H1 (cell line): ENCODE results near the gene FGD5. TPM values are rescaled to one million over a fixed set of nuclear protein-coding genes. Genes with fewer than 3 reads are reported as not detected.

Source experiments
- CTCF ChIA-PET: fragments of 300-600 bp; sonication (Branson Sonifier 250); formaldehyde crosslinking; loops from one replicate; lab custom pipeline; 2021; ENCODE audit not compliant: partially characterized antibody; lab: Charles Lee
- POLR2A ChIA-PET: fragments of 300-600 bp; sonication (Branson Sonifier 250); formaldehyde crosslinking; loops from one replicate; lab custom pipeline; 2021; ENCODE audit warnings: inconsistent platforms; ENCODE audit not compliant: partially characterized antibody; lab: Charles Lee
- DNase-seq, 2 experiments: peaks; one replicate each; pipeline versions ENCODE4 v3.0.0 to v3.0.0-alpha.2; 2010 to 2022; ENCODE audit warnings: low spot score in 2 of 2, low read depth in 1 of 2, mixed read lengths in 1 of 2
- FAIRE-seq: peaks from 2 replicates; lab custom pipeline; 2011; peaks lifted over from hg19 to GRCh38; lab: Jason Lieb, UNC
- H2AFZ ChIP-seq: 2 replicates; pipeline ENCODE4 v1.8.1; 2012; ENCODE audit warnings: low read length, inconsistent platforms
- H2AK5ac ChIP-seq: 2 replicates; pipeline ENCODE4 v1.6.1; 2013; ENCODE audit warnings: low read depth, low read length
- H2BK120ac ChIP-seq: replicated peaks from 2 replicates; pipeline ENCODE3; 2013; ENCODE audit warnings: low read depth, low read length, inconsistent platforms
- H2BK12ac ChIP-seq: 2 replicates; pipeline ENCODE4 v1.6.1; 2013; ENCODE audit warnings: low read depth, low read length
- H2BK15ac ChIP-seq: 2 replicates; pipeline ENCODE4 v1.6.1; 2013; ENCODE audit warnings: low read length
- H2BK20ac ChIP-seq: 2 replicates; pipeline ENCODE4 v1.6.1; 2013; ENCODE audit warnings: low read length
- H2BK5ac ChIP-seq: 2 replicates; pipeline ENCODE4 v1.6.1; 2013; ENCODE audit warnings: low read depth, low read length
- H3K14ac ChIP-seq: 2 replicates; pipeline ENCODE4 v1.6.1; 2013; ENCODE audit warnings: inconsistent platforms; ENCODE audit not compliant: insufficient read length
- H3K18ac ChIP-seq: 2 replicates; pipeline ENCODE4 v1.6.1; 2013; ENCODE audit warnings: low read length; ENCODE audit errors: extremely low read depth
- H3K23ac ChIP-seq: 2 replicates; pipeline ENCODE4 v1.6.1; 2013; ENCODE audit warnings: inconsistent platforms; ENCODE audit not compliant: insufficient read length
- H3K23me2 ChIP-seq: 2 replicates; pipeline ENCODE4 v1.6.1; 2013; ENCODE audit warnings: low read depth, low read length
- H3K27ac ChIP-seq: 2 replicates; pipeline ENCODE4 v1.6.1; 2011; ENCODE audit warnings: low read depth, low read length, inconsistent platforms
- H3K27me3 ChIP-seq, 4 experiments: replicated peaks in 1 of 4; 1 replicate in 1 of 4; 2 replicates in 3 of 4; pipeline versions ENCODE4 v1.6.1 to v1.8.1; 2011 to 2013; ENCODE audit warnings: low read length in 3 of 4, mild to moderate bottlenecking in 3 of 4, inconsistent platforms in 2 of 4, mixed read lengths in 2 of 4, moderate library complexity in 1 of 4; ENCODE audit not compliant: control insufficient read depth in 3 of 4, insufficient read depth in 3 of 4; ENCODE audit errors: extremely low read depth in 1 of 4
- H3K36me3 ChIP-seq, 4 experiments: 2 replicates each; pipeline versions ENCODE4 v1.6.1 to v1.8.1; 2011 to 2013; ENCODE audit warnings: mild to moderate bottlenecking in 4 of 4, low read length in 3 of 4, moderate library complexity in 2 of 4, control low read depth in 1 of 4, inconsistent platforms in 1 of 4; ENCODE audit not compliant: insufficient read depth in 4 of 4, control insufficient read depth in 2 of 4
- H3K4ac ChIP-seq: replicated peaks from 2 replicates; pipeline ENCODE3; 2013; ENCODE audit warnings: low read length, low read depth, mixed read lengths, inconsistent platforms; ENCODE audit not compliant: insufficient read length
- H3K4me1 ChIP-seq, 4 experiments: replicated peaks in 1 of 4; 1 replicate in 1 of 4; 2 replicates in 3 of 4; pipeline versions ENCODE4 v1.6.1 to v1.8.1; 2011 to 2013; ENCODE audit warnings: low read length in 3 of 4, inconsistent platforms in 2 of 4, mixed read lengths in 1 of 4; ENCODE audit not compliant: insufficient read depth in 4 of 4, control insufficient read depth in 3 of 4
- H3K4me2 ChIP-seq, 2 experiments: 2 replicates each; pipeline versions ENCODE4 v1.6.1 to v1.8.1; 2011 to 2013; ENCODE audit warnings: low read depth in 2 of 2, low read length in 2 of 2, control low read depth in 1 of 2, inconsistent platforms in 1 of 2, mild to moderate bottlenecking in 1 of 2; ENCODE audit not compliant: insufficient read depth in 1 of 2
- H3K4me3 ChIP-seq, 4 experiments: fragments of 200-600, 300-600 bp in 1 of 4; sonication (generic), shearing (Covaris generic), sonication (Bioruptor Twin) in 1 of 4; 2 replicates each; pipeline versions ENCODE4 v1.5.1 to v1.8.1; 2011 to 2016; ENCODE audit warnings: low read length in 4 of 4, low read depth in 3 of 4, control low read depth in 2 of 4, inconsistent platforms in 2 of 4, mild to moderate bottlenecking in 2 of 4, mixed read lengths in 1 of 4, moderate library complexity in 1 of 4; ENCODE audit not compliant: insufficient read depth in 2 of 4; ENCODE audit errors: extremely low read depth in 1 of 4
- H3K56ac ChIP-seq: replicated peaks from 2 replicates; pipeline ENCODE3; 2013; ENCODE audit warnings: low read depth, mild to moderate bottlenecking, mixed read lengths, low read length, inconsistent platforms; ENCODE audit not compliant: insufficient read length
- H3K79me1 ChIP-seq: 2 replicates; pipeline ENCODE4 v1.6.1; 2013; ENCODE audit warnings: low read depth, low read length, control low read depth
- H3K79me2 ChIP-seq, 2 experiments: 2 replicates each; pipeline versions ENCODE4 v1.6.1 to v1.8.1; 2012 to 2013; ENCODE audit warnings: low read length in 2 of 2, mild to moderate bottlenecking in 2 of 2, inconsistent platforms in 1 of 2; ENCODE audit not compliant: insufficient read depth in 2 of 2, control insufficient read depth in 1 of 2
- H3K9ac ChIP-seq, 4 experiments: replicated peaks in 1 of 4; 1 replicate in 1 of 4; 2 replicates in 3 of 4; pipeline versions ENCODE4 v1.6.1 to v1.8.1; 2011 to 2013; ENCODE audit warnings: low read depth in 3 of 4, low read length in 3 of 4, control low read depth in 2 of 4, mild to moderate bottlenecking in 2 of 4, moderate library complexity in 2 of 4, inconsistent platforms in 1 of 4; ENCODE audit errors: extremely low read depth in 1 of 4
- H3K9me3 ChIP-seq, 2 experiments: 2 replicates each; pipeline versions ENCODE4 v1.6.1 to v1.8.1; 2012 to 2013; ENCODE audit warnings: mild to moderate bottlenecking in 2 of 2, moderate library complexity in 2 of 2, control low read depth in 1 of 2, inconsistent platforms in 1 of 2, low read depth in 1 of 2, low read length in 1 of 2, mixed read lengths in 1 of 2; ENCODE audit not compliant: insufficient read depth in 2 of 2
- H4K20me1 ChIP-seq, 2 experiments: replicated peaks in 1 of 2; 2 replicates each; pipeline versions ENCODE3 to v1.8.1; 2011 to 2013; ENCODE audit warnings: inconsistent platforms in 2 of 2, low read length in 2 of 2, mild to moderate bottlenecking in 1 of 2; ENCODE audit not compliant: insufficient read depth in 2 of 2, control insufficient read depth in 1 of 2
- H4K5ac ChIP-seq: 2 replicates; pipeline ENCODE4 v1.6.1; 2013; ENCODE audit warnings: low read length, low read depth, mixed read lengths, inconsistent platforms; ENCODE audit not compliant: insufficient read length
- H4K8ac ChIP-seq: 2 replicates; pipeline ENCODE4 v1.8.0; 2013; ENCODE audit warnings: mild to moderate bottlenecking, moderate library complexity, low read length, inconsistent platforms; ENCODE audit not compliant: insufficient read depth; ENCODE audit errors: extremely low read depth
- H4K91ac ChIP-seq: replicated peaks from 2 replicates; pipeline ENCODE3; 2013; ENCODE audit warnings: low read length, mixed read lengths, inconsistent platforms; ENCODE audit not compliant: insufficient read length
- CTCF ChIP-seq, 3 experiments: IDR thresholded peaks; 1 replicate in 2 of 3; 2 replicates in 1 of 3; pipeline versions ENCODE4 v1.5.1 to v1.6.1; 2011; ENCODE audit warnings: low read length in 3 of 3, mild to moderate bottlenecking in 3 of 3, inconsistent platforms in 2 of 3, low read depth in 1 of 3, moderate library complexity in 1 of 3; ENCODE audit not compliant: insufficient read depth in 1 of 3; ENCODE audit errors: control extremely low read depth in 1 of 3
- TCF12 ChIP-seq: IDR thresholded peaks from 2 replicates; pipeline ENCODE4 v1.6.1; 2011; ENCODE audit warnings: low read depth, mild to moderate bottlenecking, low read length
- WGBS, 2 experiments: shearing (Covaris generic) in 1 of 2; methylation state at CpG; one replicate each; pipeline versions ENCODE4 v1.1.6 to v1.1.7; 2013 to 2015; ENCODE audit warnings: low lambda C conversion rate in 2 of 2, mixed read lengths in 2 of 2, inconsistent platforms in 1 of 2, low coverage in 1 of 2, missing lambda C conversion rate in 1 of 2; ENCODE audit not compliant: insufficient replicate concordance in 2 of 2, insufficient coverage in 1 of 2, insufficient read length in 1 of 2; ENCODE audit errors: extremely low coverage in 1 of 2, missing lambda C conversion rate in 1 of 2; 5-methylcytosine and 5-hydroxymethylcytosine counted together
- polyA plus RNA-seq, 7 experiments: library from polyadenylated mRNA; depleted of rRNA in 3 of 7; stranded (reverse) in 5 of 7; unstranded in 2 of 7; fragments of >200 nt in 5 of 7; fragments of 200-250 nt in 2 of 7; gene quantifications; 1 replicate in 5 of 7; 2 replicates in 1 of 7; 4 replicates in 1 of 7; pipeline versions ENCODE4 v1.2.1 to v1.2.3, GENCODE V29; 2011 to 2013; ENCODE audit warnings: missing spikeins in 2 of 7, mixed read lengths in 2 of 7
- total RNA-seq: library from RNA; stranded (reverse); fragmentation: NEBNext Ultra II Directional; extraction: Animal tissue kit (Norgen Biotek cat#: 25700); gene quantifications from 2 replicates; pipeline ENCODE4 v1.2.1, GENCODE V29; 2021

The FGD5 gene
- total and polyA plus RNA-seq, 2 of the 8 experiments (the other 6 are each of a cell fraction or from before 2014, with no cell fraction given): 4.7 to 14.3 TPM

GRCh38 chr3:14803101-14803980 lies 15.4 kb upstream of the FGD5 start:
- Histone ChIP-seq H4K8ac (no peak overlapping the region), H4K20me1 (no peaks in the 10 kb centered on the region), H3K9ac (no peak overlapping the region), H3K36me3 (no peaks in the 10 kb centered on the region), H3K18ac (no peak overlapping the region), H3K4me2 (no peak overlapping the region), H4K5ac (no peak overlapping the region), H3K79me1 (no peaks in the 10 kb centered on the region), H3K4me3 (no peak overlapping the region), H3K4ac (no peak overlapping the region), H3K23me2 (no peaks in the 10 kb centered on the region), H4K91ac (no peak overlapping the region), H2BK15ac (no peak overlapping the region), H3K9me3 (no peaks in the 10 kb centered on the region), H3K23ac (no peak overlapping the region), H2BK120ac (no peak overlapping the region), H3K27ac (no peak overlapping the region), H3K14ac (no peak overlapping the region), H3K79me2 (no peaks in the 10 kb centered on the region), H2AK5ac (no peak overlapping the region), H3K56ac (no peak overlapping the region), H3K4me1 (peaks cover 0 to 5% (median 0%) of the 10 kb centered on the region in 4 experiments; a peak in 1 of 7 replicates), H3K27me3 (peaks cover 0 to 5% (median 3%) of the 10 kb centered on the region in 4 experiments; a peak in 5 of 7 replicates), H2BK5ac (no peak overlapping the region), H2BK20ac (no peak overlapping the region), H2BK12ac (no peak overlapping the region), H2AFZ (no peak overlapping the region)
- no peak for DNase-seq
- CTCF ChIA-PET: interaction anchor here (0.6 to 2.5 kb wide), 6 partner anchors 12 to 87 kb away, joined by 3 to 12 read pairs (median 4); no protein-coding TSS in a partner anchor
- POLR2A ChIA-PET: no interaction called here
- no peak for FAIRE-seq
- WGBS, 2 experiments: 85% methylated on average over 13 of the region's 13 CpGs; no CpG with 5 or more reads in 1 of the 2 experiments
- no peak for TF ChIP-seq TCF12
- TF ChIP-seq CTCF (IDR thresholded peaks at IDR 0.05; ENCODE audit: control extremely low read depth in 1 of 3, insufficient read depth in 1 of 3, low read depth in 1 of 3, low read length in 3 of 3): peak in 1 of 3 experiments; percentile 21; a peak in 1 of 4 replicates
